DND-41 (cell line): Measurements from ENCODE around the gene AKNA.

ENCODE experiments used
- ATAC-seq: fragments of 200-7000 bp; cut with Tn5 transposase; 3 replicates; pipeline ENCODE4 v1.9.1; 2021; ENCODE audit warnings: low read depth; ENCODE audit not compliant: insufficient read depth
- DNase-seq: peaks from one replicate; pipeline ENCODE4 v3.0.0-alpha.2; 2020
- H2AFZ ChIP-seq: 2 replicates; pipeline ENCODE4 v1.6.0; 2012; ENCODE audit warnings: low read depth, low read length
- H3K27ac ChIP-seq: 2 replicates; pipeline ENCODE4 v1.5.1; 2012; ENCODE audit warnings: low read length, inconsistent platforms
- H3K27me3 ChIP-seq: fragments of 200-600 bp; sonication (generic); 2 replicates; pipeline ENCODE4 v1.6.0; 2012; ENCODE audit warnings: low read length, mild to moderate bottlenecking, inconsistent platforms; ENCODE audit not compliant: insufficient read depth, poor library complexity
- H3K36me3 ChIP-seq: 2 replicates; pipeline ENCODE4 v1.5.1; 2012; ENCODE audit warnings: low read length, inconsistent platforms; ENCODE audit not compliant: insufficient read depth
- H3K4me1 ChIP-seq: 2 replicates; pipeline ENCODE4 v1.5.1; 2012; ENCODE audit warnings: mild to moderate bottlenecking, low read length; ENCODE audit not compliant: insufficient read depth
- H3K4me2 ChIP-seq: 2 replicates; pipeline ENCODE4 v1.6.0; 2012; ENCODE audit warnings: mild to moderate bottlenecking, moderate library complexity, low read length, inconsistent platforms; ENCODE audit not compliant: insufficient read depth
- H3K4me3 ChIP-seq, 2 experiments: fragments of 200-600 bp in 1 of 2; shearing (Covaris generic) in 1 of 2; 2 replicates each; pipeline ENCODE4 v1.5.1; 2012 to 2016; ENCODE audit warnings: inconsistent platforms in 2 of 2, low read length in 2 of 2, mild to moderate bottlenecking in 2 of 2, low read depth in 1 of 2, moderate library complexity in 1 of 2
- H3K79me2 ChIP-seq: 2 replicates; pipeline ENCODE4 v1.6.0; 2012; ENCODE audit warnings: low read length, inconsistent platforms; ENCODE audit not compliant: insufficient read depth
- H3K9ac ChIP-seq: 2 replicates; pipeline ENCODE4 v1.6.0; 2012; ENCODE audit warnings: low read depth, mild to moderate bottlenecking, inconsistent platforms, low read length, moderate library complexity
- H3K9me3 ChIP-seq: 2 replicates; pipeline ENCODE4 v1.5.1; 2012; ENCODE audit warnings: low read length, moderate library complexity, mild to moderate bottlenecking, inconsistent platforms; ENCODE audit not compliant: insufficient read depth, severe bottlenecking
- H4K20me1 ChIP-seq: 2 replicates; pipeline ENCODE4 v1.6.0; 2012; ENCODE audit warnings: low read length; ENCODE audit not compliant: insufficient read depth
- EZH2 ChIP-seq: IDR thresholded peaks from 3 replicates; pipeline ENCODE4 v1.6.1; 2012; ENCODE audit warnings: borderline replicate concordance, low read depth, mild to moderate bottlenecking, moderate library complexity, low read length, inconsistent platforms; ENCODE audit not compliant: severe bottlenecking
- TF ChIP-seq, protein P1 (sequence below): IDR thresholded peaks from 2 replicates; pipeline ENCODE4 v1.5.1; 2012; ENCODE audit warnings: borderline replicate concordance, low read length, moderate library complexity, mild to moderate bottlenecking; ENCODE audit not compliant: poor library complexity, severe bottlenecking; ENCODE audit errors: extremely low read depth

AKNA gene

GRCh38 chr9:114304416-114305188 is 83.2 kb downstream of the AKNA start:
- TF ChIP-seq EZH2: no peak
- TF ChIP-seq, protein P1, sequence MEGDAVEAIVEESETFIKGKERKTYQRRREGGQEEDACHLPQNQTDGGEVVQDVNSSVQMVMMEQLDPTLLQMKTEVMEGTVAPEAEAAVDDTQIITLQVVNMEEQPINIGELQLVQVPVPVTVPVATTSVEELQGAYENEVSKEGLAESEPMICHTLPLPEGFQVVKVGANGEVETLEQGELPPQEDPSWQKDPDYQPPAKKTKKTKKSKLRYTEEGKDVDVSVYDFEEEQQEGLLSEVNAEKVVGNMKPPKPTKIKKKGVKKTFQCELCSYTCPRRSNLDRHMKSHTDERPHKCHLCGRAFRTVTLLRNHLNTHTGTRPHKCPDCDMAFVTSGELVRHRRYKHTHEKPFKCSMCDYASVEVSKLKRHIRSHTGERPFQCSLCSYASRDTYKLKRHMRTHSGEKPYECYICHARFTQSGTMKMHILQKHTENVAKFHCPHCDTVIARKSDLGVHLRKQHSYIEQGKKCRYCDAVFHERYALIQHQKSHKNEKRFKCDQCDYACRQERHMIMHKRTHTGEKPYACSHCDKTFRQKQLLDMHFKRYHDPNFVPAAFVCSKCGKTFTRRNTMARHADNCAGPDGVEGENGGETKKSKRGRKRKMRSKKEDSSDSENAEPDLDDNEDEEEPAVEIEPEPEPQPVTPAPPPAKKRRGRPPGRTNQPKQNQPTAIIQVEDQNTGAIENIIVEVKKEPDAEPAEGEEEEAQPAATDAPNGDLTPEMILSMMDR: no peak
- no peak for ATAC-seq
- no peaks in the 10 kb centered on the region for H3K4me1 ChIP-seq

DNA sequence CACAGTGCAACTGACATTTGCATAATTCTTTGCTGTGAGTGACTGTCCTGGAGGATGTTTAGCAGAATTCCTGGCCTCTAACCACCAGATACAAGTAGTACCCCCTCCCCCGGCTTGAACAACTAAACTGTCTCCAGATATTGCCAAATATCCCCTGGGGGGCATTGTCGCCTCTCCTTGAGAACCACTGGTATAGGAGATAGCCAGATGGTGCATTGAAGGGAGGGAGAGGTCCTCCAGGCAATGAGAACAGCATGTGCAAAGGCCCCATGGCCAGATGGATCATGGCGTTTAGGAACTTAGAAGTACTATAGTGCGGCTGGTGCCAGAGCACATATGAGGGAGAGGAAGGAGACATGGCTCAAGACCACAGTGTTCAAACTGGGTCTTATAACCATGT is 83.8 kb downstream of the AKNA start:
- H3K4me3 ChIP-seq: no peak overlapping the region
- ATAC-seq: no peak
- H3K27ac ChIP-seq: no peak overlapping the region
- no peak overlapping the region for H2AFZ ChIP-seq
- no peak for TF ChIP-seq EZH2
- TF ChIP-seq, protein P1: no peak
- H3K9ac ChIP-seq: no peak overlapping the region
- no peaks in the 10 kb centered on the region for H3K36me3 ChIP-seq
- H3K4me2 ChIP-seq: no peak overlapping the region
- H3K27me3 ChIP-seq: no peaks in the 10 kb centered on the region
- H3K79me2 ChIP-seq: no peaks in the 10 kb centered on the region
- DNase-seq: no peak
- H3K9me3 ChIP-seq: no peaks in the 10 kb centered on the region
- no peaks in the 10 kb centered on the region for H4K20me1 ChIP-seq
- no peaks in the 10 kb centered on the region for H3K4me1 ChIP-seq

More at GRCh38 chr9:114304416-114305188, 83.2 kb downstream of the AKNA start:
- Histone ChIP-seq H3K4me2 (no peak overlapping the region), H2AFZ (no peak overlapping the region), H3K4me3 (no peak overlapping the region), H3K9me3 (no peaks in the 10 kb centered on the region), H3K27ac (no peak overlapping the region), H4K20me1 (no peaks in the 10 kb centered on the region), H3K36me3 (no peaks in the 10 kb centered on the region), H3K79me2 (no peaks in the 10 kb centered on the region), H3K27me3 (no peaks in the 10 kb centered on the region), H3K9ac (no peak overlapping the region)
- no peak for DNase-seq

DNA sequence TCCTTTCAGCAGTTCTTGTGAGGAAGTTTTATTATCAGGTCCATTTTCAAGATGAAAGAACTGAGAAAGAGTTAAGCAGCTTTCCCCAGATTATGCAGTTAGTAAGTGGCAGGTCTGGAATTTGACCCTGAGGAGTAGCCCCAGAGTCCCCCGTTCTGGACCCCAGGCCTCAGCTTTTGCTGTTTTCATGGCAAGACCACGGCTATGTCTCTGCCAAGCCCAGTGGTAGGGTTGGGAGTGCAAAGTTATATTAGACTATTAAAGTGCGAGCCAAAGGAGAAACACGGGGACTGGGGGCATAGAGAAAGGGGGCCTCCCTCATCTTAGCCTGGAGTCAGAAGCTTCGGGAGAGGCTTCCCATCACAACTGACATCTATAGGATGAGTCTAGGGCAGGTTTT is 84.2 kb downstream of the AKNA start:
- H3K4me2 ChIP-seq: no peak overlapping the region
- no peaks in the 10 kb centered on the region for H3K79me2 ChIP-seq
- no peaks in the 10 kb centered on the region for H3K36me3 ChIP-seq
- H2AFZ ChIP-seq: no peak overlapping the region
- no peak overlapping the region for H3K27ac ChIP-seq
- no peaks in the 10 kb centered on the region for H3K27me3 ChIP-seq
- TF ChIP-seq, protein P1: no peak
- no peak for TF ChIP-seq EZH2
- no peak overlapping the region for H3K9ac ChIP-seq
- H4K20me1 ChIP-seq: no peaks in the 10 kb centered on the region
- ATAC-seq: no peak
- H3K4me1 ChIP-seq: no peaks in the 10 kb centered on the region
- no peak for DNase-seq
- H3K9me3 ChIP-seq: no peaks in the 10 kb centered on the region
- no peak overlapping the region for H3K4me3 ChIP-seq

DNA sequence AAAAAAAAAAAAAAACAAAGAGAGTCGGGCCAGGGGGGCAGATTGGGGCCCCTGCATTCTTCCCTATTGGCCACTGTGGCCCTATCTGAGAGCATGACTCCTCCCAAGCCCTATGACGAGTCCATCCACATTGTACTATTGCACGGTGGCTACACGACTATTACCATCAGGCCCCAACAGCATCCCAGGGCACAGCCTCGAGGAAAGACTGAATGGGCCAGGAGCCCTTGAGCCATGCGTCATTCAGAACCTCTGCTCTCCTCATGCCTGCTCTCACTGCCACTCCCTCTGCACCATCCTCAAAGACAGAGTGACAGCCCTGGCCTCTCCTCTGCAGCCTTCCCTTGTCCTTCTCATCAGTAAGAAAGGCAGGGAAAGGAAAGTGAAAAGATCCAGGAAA is 85.1 kb downstream of the AKNA start:
- Histone ChIP-seq H3K27me3 (no peaks in the 10 kb centered on the region), H3K4me2 (no peak overlapping the region), H3K4me3 (no peak overlapping the region), H4K20me1 (no peaks in the 10 kb centered on the region), H3K4me1 (no peaks in the 10 kb centered on the region), H3K9ac (no peak overlapping the region), H3K9me3 (no peaks in the 10 kb centered on the region), H3K79me2 (no peaks in the 10 kb centered on the region), H3K36me3 (no peaks in the 10 kb centered on the region), H3K27ac (no peak overlapping the region), H2AFZ (no peak overlapping the region)
- no peak for TF ChIP-seq EZH2
- TF ChIP-seq, protein P1: no peak
- ATAC-seq (no peak), DNase-seq (no peak)
